ENCODE results near the gene RCVRN.

DNA sequence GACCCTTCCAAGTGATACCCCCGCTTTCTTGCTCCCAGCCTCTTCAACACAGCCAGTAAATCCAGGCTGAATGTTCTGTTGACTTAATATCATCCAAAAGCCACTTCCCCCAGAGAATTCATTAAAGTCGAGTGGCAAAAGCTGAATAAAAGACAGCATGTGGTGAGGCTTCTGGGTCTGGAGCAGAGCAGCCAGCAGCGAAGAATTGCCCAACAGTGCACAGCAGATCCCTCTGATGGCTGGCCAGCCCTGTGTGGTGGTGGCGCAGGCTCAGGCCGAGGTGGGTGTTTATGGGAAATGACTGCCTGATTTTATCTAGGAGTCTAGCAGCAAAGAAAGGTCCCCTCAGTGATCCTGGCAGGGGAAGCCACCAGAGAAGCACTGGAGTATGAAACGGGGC is 30.3 kb upstream of the RCVRN start:
- no peak for TF ChIP-seq POLR2A (IDR thresholded peaks at IDR 0.05)
- TF ChIP-seq, protein P1, sequence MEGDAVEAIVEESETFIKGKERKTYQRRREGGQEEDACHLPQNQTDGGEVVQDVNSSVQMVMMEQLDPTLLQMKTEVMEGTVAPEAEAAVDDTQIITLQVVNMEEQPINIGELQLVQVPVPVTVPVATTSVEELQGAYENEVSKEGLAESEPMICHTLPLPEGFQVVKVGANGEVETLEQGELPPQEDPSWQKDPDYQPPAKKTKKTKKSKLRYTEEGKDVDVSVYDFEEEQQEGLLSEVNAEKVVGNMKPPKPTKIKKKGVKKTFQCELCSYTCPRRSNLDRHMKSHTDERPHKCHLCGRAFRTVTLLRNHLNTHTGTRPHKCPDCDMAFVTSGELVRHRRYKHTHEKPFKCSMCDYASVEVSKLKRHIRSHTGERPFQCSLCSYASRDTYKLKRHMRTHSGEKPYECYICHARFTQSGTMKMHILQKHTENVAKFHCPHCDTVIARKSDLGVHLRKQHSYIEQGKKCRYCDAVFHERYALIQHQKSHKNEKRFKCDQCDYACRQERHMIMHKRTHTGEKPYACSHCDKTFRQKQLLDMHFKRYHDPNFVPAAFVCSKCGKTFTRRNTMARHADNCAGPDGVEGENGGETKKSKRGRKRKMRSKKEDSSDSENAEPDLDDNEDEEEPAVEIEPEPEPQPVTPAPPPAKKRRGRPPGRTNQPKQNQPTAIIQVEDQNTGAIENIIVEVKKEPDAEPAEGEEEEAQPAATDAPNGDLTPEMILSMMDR (IDR thresholded peaks at IDR 0.05): no peak
- no peak for TF ChIP-seq EP300 (IDR thresholded peaks at IDR 0.05)
- no peak for TF ChIP-seq POLR2AphosphoS5 (IDR thresholded peaks at IDR 0.05)

Measured in upper lobe of left lung (tissue), 4 donors.